ENCODE data around the gene HECW1.

- TF ChIP-seq POLR2AphosphoS5 (IDR thresholded peaks at IDR 0.05; ENCODE audit: low read depth, low read length) (no peak), SIN3A (IDR thresholded peaks at IDR 0.05; ENCODE audit: borderline replicate concordance, insufficient read depth, low read length) (no peak)
These were observed 82.8 kb downstream of the HECW1 start for GRCh38 chr7:43195256-43195655.
